HFF-Myc (cell line): ENCODE data around the gene FPGS.

Experiments used
- DNase-seq: peaks from one replicate; pipeline ENCODE4 v3.0.0-alpha.2; 2011; ENCODE audit warnings: low read depth; ENCODE audit errors: extremely low read depth
- H3K4me3 ChIP-seq: replicated peaks from 2 replicates; pipeline ENCODE4 v1.5.1; 2011; ENCODE audit warnings: low read depth, mild to moderate bottlenecking, control low read depth, low read length
- TF ChIP-seq, protein P1 (sequence below): IDR thresholded peaks from 2 replicates; pipeline ENCODE4 v1.5.1; 2012; ENCODE audit warnings: mild to moderate bottlenecking, low read depth, low read length, control low read depth; ENCODE audit errors: missing control alignments

Gene FPGS

GRCh38 chr9:127857278-127857677 is 54.6 kb downstream of the FPGS start:
- no peak overlapping the region for H3K4me3 ChIP-seq
- no peak for DNase-seq
- TF ChIP-seq, protein P1, sequence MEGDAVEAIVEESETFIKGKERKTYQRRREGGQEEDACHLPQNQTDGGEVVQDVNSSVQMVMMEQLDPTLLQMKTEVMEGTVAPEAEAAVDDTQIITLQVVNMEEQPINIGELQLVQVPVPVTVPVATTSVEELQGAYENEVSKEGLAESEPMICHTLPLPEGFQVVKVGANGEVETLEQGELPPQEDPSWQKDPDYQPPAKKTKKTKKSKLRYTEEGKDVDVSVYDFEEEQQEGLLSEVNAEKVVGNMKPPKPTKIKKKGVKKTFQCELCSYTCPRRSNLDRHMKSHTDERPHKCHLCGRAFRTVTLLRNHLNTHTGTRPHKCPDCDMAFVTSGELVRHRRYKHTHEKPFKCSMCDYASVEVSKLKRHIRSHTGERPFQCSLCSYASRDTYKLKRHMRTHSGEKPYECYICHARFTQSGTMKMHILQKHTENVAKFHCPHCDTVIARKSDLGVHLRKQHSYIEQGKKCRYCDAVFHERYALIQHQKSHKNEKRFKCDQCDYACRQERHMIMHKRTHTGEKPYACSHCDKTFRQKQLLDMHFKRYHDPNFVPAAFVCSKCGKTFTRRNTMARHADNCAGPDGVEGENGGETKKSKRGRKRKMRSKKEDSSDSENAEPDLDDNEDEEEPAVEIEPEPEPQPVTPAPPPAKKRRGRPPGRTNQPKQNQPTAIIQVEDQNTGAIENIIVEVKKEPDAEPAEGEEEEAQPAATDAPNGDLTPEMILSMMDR = no peak

- DNase-seq = no peak
- TF ChIP-seq, protein P1 = no peak
These were observed 55.4 kb downstream of the FPGS start for GRCh38 chr9:127858041-127858512.

GRCh38 chr9:127860260-127860659 is 57.6 kb downstream of the FPGS start:
- no peak for DNase-seq
- TF ChIP-seq, protein P1 = no peak
- no peak overlapping the region for H3K4me3 ChIP-seq

More at GRCh38 chr9:127858041-127858512, 55.4 kb downstream of the FPGS start:
- no peak overlapping the region for H3K4me3 ChIP-seq

DNA sequence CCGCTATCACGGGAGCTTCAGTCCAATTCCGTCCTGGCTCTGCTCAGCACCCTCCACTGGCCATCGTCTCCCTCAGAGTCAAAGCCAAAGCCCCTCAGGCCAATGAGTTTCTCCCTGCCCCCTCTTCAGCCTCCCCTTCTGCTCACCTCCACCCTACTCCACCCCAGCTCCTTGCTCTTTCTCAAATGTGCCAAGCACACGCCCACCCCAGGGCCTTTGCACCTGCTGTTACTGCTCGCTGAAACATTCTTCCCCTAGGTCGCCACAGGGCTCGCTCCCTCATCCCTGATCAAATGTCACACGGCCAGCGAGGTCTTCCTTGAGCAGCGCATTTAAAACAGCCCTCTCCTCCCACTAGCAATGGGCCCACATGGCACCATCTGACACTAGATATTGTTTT is 58.1 kb downstream of the FPGS start:
- H3K4me3 ChIP-seq = no peak overlapping the region
- DNase-seq = no peak
- TF ChIP-seq, protein P1 = no peak

- no peak for DNase-seq
- H3K4me3 ChIP-seq = no peak overlapping the region
- TF ChIP-seq, protein P1 = no peak
These were observed 59.7 kb downstream of the FPGS start for GRCh38 chr9:127862075-127863011.

- TF ChIP-seq, protein P1 = no peak
- no peak overlapping the region for H3K4me3 ChIP-seq
- no peak for DNase-seq
These were observed 60.5 kb downstream of the FPGS start for GRCh38 chr9:127863191-127863621.
